HG03280 (cell line): ENCODE data around the gene KIR3DL3.
"Not testable (repeated sequence)": the region's sequence is repeated elsewhere in the genome, so short reads cannot be mapped to it uniquely, and the experiment has no call there.

Experiments used
- ATAC-seq: cut with Tn5 transposase; IDR thresholded peaks from one replicate; pipeline ENCODE4 v1.9.1; 2021; ENCODE audit warnings: mild to moderate bottlenecking, moderate library complexity; ENCODE audit not compliant: unreplicated experiment

The KIR3DL3 gene

GRCh38 chr19:54775830-54776229, 51.6 kb downstream of the KIR3DL3 start:
- ATAC-seq = not testable (repeated sequence)

GRCh38 chr19:54777851-54778250, 53.6 kb downstream of the KIR3DL3 start:
- ATAC-seq = not testable (repeated sequence)

- not testable (repeated sequence) for ATAC-seq
Measured at GRCh38 chr19:54778896-54779295, 54.7 kb downstream of the KIR3DL3 start.

DNA sequence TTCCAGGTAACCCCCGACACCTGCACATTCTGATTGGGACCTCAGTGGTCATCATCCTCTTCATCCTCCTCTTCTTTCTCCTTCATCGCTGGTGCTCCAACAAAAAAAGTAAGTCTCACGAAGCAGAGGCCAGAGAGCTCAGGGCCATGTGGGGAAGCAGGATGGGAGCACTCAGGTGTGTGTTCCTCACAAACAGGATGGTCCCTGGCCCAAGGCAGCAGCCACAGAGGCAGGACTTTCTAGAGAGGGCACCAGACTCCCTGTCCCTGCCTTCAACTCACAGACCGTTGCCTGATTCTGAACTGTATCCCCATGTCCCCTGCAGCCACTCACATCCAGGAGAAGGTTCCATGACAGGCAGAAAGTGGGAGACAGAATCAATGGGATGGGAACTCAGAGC, 58.7 kb downstream of the KIR3DL3 start:
- not testable (repeated sequence) for ATAC-seq
